Upper lobe of left lung (tissue), 4 donors: ENCODE data around the gene FAM110A.

ENCODE experiments used
- POLR2A ChIP-seq, 4 donors: fragments of 450-650 bp; IDR thresholded peaks; one replicate each; pipeline ENCODE4 v1.5.1; 2016 to 2017; ENCODE audit warnings: antibody characterized with exemption in 4 of 4, mild to moderate bottlenecking in 2 of 4
- POLR2AphosphoS5 ChIP-seq, 2 donors: sonication (generic); formaldehyde crosslinking; IDR thresholded peaks; one replicate each; pipeline ENCODE4 v1.5.1; 2017; ENCODE audit warnings: antibody characterized with exemption in 2 of 2
- TF ChIP-seq, protein P1 (sequence below), 6 experiments: fragments of 450-650 bp in 4 of 6; fragments of 200-600 bp in 2 of 6; sonication (generic) in 2 of 6; IDR thresholded peaks; one replicate each; pipeline ENCODE4 v1.5.1; 2016 to 2019; ENCODE audit warnings: antibody characterized with exemption in 6 of 6

DNA sequence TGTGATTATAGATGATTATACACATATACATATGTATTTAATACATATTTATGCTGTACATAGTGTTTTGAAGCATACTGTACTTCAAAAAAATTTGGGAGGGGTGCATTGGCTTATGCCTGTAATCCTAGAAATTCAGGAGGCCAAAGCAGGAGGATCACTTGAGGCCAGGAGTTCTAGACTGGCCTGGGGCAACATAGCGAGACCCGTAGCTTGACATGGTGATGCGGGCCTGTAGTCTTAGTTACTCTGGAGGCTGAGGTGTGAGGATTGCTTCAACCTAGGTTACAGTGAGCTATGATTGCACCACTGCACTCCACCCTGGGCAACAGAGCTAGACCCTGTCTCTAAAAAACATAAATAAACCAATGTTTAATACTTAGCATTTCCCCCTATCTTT is 1.6 kb upstream of the FAM110A start:
- no peak for TF ChIP-seq POLR2A (IDR thresholded peaks at IDR 0.05)
- TF ChIP-seq, protein P1, sequence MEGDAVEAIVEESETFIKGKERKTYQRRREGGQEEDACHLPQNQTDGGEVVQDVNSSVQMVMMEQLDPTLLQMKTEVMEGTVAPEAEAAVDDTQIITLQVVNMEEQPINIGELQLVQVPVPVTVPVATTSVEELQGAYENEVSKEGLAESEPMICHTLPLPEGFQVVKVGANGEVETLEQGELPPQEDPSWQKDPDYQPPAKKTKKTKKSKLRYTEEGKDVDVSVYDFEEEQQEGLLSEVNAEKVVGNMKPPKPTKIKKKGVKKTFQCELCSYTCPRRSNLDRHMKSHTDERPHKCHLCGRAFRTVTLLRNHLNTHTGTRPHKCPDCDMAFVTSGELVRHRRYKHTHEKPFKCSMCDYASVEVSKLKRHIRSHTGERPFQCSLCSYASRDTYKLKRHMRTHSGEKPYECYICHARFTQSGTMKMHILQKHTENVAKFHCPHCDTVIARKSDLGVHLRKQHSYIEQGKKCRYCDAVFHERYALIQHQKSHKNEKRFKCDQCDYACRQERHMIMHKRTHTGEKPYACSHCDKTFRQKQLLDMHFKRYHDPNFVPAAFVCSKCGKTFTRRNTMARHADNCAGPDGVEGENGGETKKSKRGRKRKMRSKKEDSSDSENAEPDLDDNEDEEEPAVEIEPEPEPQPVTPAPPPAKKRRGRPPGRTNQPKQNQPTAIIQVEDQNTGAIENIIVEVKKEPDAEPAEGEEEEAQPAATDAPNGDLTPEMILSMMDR (IDR thresholded peaks at IDR 0.05) = no peak
- no peak for TF ChIP-seq POLR2AphosphoS5 (IDR thresholded peaks at IDR 0.05)
